Measurements from ENCODE around the gene PPARGC1A.

The PPARGC1A gene

DNA sequence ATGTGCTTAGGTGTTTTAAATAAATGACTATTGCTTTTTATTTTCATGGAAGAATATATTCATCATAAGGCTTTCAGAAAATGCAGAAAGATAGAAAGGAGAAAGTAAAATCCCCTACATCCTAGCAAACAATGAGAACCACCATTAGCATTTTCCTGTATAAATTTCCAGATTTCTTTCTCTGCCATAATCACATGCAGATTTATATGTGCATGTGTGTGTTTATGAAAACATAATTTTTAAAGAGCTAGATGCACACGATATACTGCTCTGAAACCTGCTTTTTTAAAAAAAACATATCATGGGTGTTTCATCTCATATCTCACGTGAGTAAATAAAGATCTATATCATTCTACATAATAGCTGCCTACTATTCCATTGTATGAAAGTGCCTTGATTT is 26.4 kb upstream of the PPARGC1A start:
- in situ Hi-C loops (cut with MboI; ENCODE audit: low sequenced_read_pairs, unreplicated experiment) = no loop called here
- TF ChIP-seq, protein P1, sequence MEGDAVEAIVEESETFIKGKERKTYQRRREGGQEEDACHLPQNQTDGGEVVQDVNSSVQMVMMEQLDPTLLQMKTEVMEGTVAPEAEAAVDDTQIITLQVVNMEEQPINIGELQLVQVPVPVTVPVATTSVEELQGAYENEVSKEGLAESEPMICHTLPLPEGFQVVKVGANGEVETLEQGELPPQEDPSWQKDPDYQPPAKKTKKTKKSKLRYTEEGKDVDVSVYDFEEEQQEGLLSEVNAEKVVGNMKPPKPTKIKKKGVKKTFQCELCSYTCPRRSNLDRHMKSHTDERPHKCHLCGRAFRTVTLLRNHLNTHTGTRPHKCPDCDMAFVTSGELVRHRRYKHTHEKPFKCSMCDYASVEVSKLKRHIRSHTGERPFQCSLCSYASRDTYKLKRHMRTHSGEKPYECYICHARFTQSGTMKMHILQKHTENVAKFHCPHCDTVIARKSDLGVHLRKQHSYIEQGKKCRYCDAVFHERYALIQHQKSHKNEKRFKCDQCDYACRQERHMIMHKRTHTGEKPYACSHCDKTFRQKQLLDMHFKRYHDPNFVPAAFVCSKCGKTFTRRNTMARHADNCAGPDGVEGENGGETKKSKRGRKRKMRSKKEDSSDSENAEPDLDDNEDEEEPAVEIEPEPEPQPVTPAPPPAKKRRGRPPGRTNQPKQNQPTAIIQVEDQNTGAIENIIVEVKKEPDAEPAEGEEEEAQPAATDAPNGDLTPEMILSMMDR (IDR thresholded peaks at IDR 0.05; ENCODE audit: borderline replicate concordance, control extremely low read depth, extremely low read depth, insufficient read depth, missing control alignments) = no peak
- no peak for DNase-seq (ENCODE audit: low spot score)

DNA sequence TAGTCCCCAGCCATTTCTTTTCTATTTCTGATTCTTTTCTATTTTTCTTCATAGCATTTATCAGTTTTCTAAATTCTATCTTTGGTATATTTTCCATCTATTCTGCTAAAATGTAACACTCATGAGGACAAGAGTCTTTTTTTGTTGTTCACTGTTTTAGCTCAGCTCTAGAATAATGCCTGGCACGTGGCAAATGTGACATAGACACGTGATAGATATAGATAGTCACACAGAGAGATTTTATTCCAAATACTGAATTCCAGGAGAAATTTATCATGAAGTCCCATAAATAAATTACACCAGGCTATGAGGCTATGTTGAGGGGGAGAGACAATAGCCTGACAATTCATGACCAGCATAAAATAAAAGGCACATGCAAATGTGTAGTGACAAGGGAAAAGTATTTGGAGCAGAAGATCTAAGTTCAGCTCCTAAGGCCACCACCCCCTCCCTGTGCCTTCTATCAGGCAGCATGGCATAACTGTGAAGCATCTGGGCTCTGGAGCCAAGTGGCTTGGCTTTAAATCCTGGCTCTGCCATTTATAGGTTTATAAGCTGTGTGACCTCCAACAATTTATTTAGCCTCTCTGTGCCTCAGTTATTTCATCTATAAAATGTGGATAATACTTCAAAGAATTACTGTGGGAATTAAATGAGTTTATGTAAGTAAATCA is 25.7 kb upstream of the PPARGC1A start:
- TF ChIP-seq, protein P1 (IDR thresholded peaks at IDR 0.05; ENCODE audit: borderline replicate concordance, control extremely low read depth, extremely low read depth, insufficient read depth, missing control alignments) = no peak
- in situ Hi-C loops (cut with MboI; ENCODE audit: low sequenced_read_pairs, unreplicated experiment) = no loop called here
- no peak for DNase-seq (ENCODE audit: low spot score)

DNA sequence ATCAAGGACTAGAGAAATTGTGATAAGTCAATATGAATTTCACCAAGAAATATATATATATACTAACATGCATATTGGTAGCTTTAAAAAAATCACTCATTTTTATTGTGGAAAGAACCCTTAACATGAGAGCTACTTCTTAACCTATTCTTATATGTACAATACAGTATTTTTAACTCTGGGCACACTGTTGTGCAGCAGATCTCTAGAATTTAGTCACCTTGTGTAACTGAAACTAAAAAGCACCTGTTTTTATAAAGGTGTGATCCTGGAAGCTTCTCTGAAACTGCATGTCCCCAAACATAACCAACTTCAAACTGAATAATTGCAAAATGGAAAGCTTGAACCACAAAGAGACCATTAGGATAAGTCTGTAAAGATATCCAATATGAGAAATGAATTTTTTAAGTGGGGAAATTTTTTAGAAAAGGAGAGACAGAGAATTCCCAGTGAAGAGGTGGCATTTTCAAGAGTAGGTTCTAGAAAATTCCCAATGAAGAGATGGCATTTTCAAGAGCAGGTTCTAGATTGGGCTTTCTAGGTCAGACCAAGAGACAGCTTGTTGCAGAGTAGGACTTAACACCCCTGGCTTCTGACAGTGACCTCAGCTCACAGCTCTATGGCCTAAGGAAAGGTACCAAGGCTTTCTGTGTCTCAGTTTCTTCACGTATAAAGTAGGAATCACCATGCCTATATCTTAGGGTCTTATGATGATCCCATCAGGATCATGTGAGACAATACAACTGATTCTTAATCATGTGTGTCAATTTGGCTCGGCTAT is 22.0 kb upstream of the PPARGC1A start:
- DNase-seq (ENCODE audit: low spot score) = peak; percentile 8
- TF ChIP-seq, protein P1 (IDR thresholded peaks at IDR 0.05; ENCODE audit: borderline replicate concordance, control extremely low read depth, extremely low read depth, insufficient read depth, missing control alignments) = no peak
- in situ Hi-C loops (cut with MboI; ENCODE audit: low sequenced_read_pairs, unreplicated experiment) = no loop called here

DNA sequence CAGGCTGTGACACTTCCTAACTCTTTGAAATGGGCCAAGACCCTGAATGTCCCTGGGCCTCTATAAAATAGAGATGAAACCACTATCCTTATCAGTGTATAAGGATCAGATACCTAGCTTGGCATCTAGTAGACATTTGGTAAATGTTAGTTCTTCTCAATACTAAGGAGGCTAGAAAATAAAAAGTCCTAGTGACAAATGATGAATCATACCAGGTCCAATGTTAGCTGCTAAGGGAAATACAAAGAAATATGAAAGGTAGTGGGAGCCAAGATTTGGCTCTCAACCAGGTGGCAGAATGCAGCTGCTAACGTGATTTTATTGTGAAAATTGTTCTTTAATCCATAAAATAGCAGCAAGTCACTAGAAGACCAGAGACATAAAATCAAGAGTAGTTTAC is 19.8 kb upstream of the PPARGC1A start:
- in situ Hi-C loops (cut with MboI; ENCODE audit: low sequenced_read_pairs, unreplicated experiment) = no loop called here
- TF ChIP-seq, protein P1 (IDR thresholded peaks at IDR 0.05; ENCODE audit: borderline replicate concordance, control extremely low read depth, extremely low read depth, insufficient read depth, missing control alignments) = no peak
- DNase-seq (ENCODE audit: low spot score) = no peak

DNA sequence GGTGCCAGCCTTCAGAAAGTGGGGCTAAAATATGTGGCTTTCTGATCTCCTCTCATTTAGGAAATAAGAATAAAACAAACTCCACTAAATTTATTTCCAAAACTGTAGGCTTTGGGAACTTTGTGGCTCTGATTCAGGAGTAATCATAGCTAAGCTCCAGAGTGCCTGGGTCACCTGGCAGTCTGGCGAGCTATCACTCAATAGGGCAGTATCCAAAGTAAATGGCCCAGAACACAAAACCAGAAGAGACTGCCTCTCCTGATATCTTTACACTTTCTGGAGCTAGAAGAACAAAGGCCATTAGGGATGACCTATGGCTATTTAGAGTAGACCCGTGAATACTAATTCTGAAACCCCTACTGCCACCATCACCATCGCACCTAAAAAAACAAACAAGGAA is 17.0 kb upstream of the PPARGC1A start:
- in situ Hi-C loops (cut with MboI; ENCODE audit: low sequenced_read_pairs, unreplicated experiment) = no loop called here
- no peak for DNase-seq (ENCODE audit: low spot score)
- TF ChIP-seq, protein P1 (IDR thresholded peaks at IDR 0.05; ENCODE audit: borderline replicate concordance, control extremely low read depth, extremely low read depth, insufficient read depth, missing control alignments) = no peak

DNA sequence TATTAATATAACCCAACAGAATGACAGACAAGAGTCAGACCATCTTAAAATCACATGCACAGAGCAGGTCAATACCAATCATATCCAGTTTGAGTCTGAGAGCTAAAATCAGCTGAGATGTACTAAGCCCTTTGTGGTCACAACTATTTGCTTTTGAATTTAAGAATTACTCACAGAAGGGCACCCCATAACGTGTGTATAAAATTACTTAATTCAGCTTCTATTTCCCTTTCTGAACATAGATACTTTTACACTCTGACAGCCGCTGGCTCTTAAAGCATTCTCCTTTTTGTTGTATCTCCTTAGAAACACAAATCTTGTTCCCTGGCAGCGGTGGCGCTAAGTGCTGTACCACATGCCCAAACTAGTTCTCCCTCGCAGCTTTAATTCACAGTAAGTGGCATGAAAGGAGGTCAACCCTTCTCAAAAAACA is 14.8 kb upstream of the PPARGC1A start:
- in situ Hi-C loops (cut with MboI; ENCODE audit: low sequenced_read_pairs, unreplicated experiment) = no loop called here
- DNase-seq (ENCODE audit: low spot score) = no peak
- TF ChIP-seq, protein P1 (IDR thresholded peaks at IDR 0.05; ENCODE audit: borderline replicate concordance, control extremely low read depth, extremely low read depth, insufficient read depth, missing control alignments) = no peak

Data from GM13976 (cell line).